H1 (cell line): ENCODE data around the gene WDFY4. TPM values are rescaled to one million over a fixed set of nuclear protein-coding genes. Genes with fewer than 3 reads are reported as not detected.

Source experiments
- CBX8 ChIP-seq: fragments of 300-800, 300-1000 bp; sonication (generic); IDR thresholded peaks from 2 replicates; pipeline ENCODE4 v1.7.1; 2016; ENCODE audit warnings: low read depth, low read length, borderline replicate concordance
- CEBPB ChIP-seq: IDR thresholded peaks from 2 replicates; pipeline ENCODE4 v1.6.1; 2012; ENCODE audit warnings: low read depth, low read length
- CHD1 ChIP-seq: IDR thresholded peaks from 2 replicates; pipeline ENCODE4 v1.6.1; 2012; ENCODE audit warnings: low read depth, low read length, improper control_type of control experiment
- CHD2 ChIP-seq: IDR thresholded peaks from 2 replicates; pipeline ENCODE4 v1.6.1; 2012; ENCODE audit warnings: low read length, improper control_type of control experiment
- EGR1 ChIP-seq: IDR thresholded peaks from 2 replicates; pipeline ENCODE4 v1.6.1; 2011; ENCODE audit warnings: low read depth, low read length, borderline replicate concordance
- GABPA ChIP-seq: IDR thresholded peaks from 2 replicates; pipeline ENCODE4 v1.6.1; 2011; ENCODE audit warnings: mild to moderate bottlenecking, low read length, moderate library complexity, borderline replicate concordance; ENCODE audit not compliant: insufficient read depth
- TAF1 ChIP-seq: IDR thresholded peaks from 2 replicates; pipeline ENCODE4 v1.6.1; 2011; ENCODE audit warnings: mild to moderate bottlenecking, low read depth, low read length
- YY1 ChIP-seq: IDR thresholded peaks from 2 replicates; pipeline ENCODE4 v1.6.1; 2011; ENCODE audit warnings: low read depth, mild to moderate bottlenecking, low read length
- polyA plus RNA-seq, 7 experiments: library from polyadenylated mRNA; depleted of rRNA in 3 of 7; stranded (reverse) in 5 of 7; unstranded in 2 of 7; fragments of >200 nt in 5 of 7; fragments of 200-250 nt in 2 of 7; gene quantifications; 1 replicate in 5 of 7; 2 replicates in 1 of 7; 4 replicates in 1 of 7; pipeline versions ENCODE4 v1.2.1 to v1.2.3, GENCODE V29; 2011 to 2013; ENCODE audit warnings: missing spikeins in 2 of 7, mixed read lengths in 2 of 7
- total RNA-seq: library from RNA; stranded (reverse); fragmentation: NEBNext Ultra II Directional; extraction: Animal tissue kit (Norgen Biotek cat#: 25700); gene quantifications from 2 replicates; pipeline ENCODE4 v1.2.1, GENCODE V29; 2021
- TF ChIP-seq, protein P1 (sequence below): fragments of 300-600 bp; sonication (generic); IDR thresholded peaks from 2 replicates; pipeline ENCODE4 v1.7.1; 2012; ENCODE audit warnings: low read length, moderate library complexity, mild to moderate bottlenecking, inconsistent platforms; ENCODE audit not compliant: insufficient replicate concordance
- TF ChIP-seq, protein P2 (sequence below): IDR thresholded peaks from 2 replicates; pipeline ENCODE4 v1.6.1; 2012; ENCODE audit warnings: low read length, inconsistent platforms

The WDFY4 gene
- total and polyA plus RNA-seq, 2 of the 8 experiments (the other 6 are each of a cell fraction or from before 2014, with no cell fraction given) = not detected

DNA sequence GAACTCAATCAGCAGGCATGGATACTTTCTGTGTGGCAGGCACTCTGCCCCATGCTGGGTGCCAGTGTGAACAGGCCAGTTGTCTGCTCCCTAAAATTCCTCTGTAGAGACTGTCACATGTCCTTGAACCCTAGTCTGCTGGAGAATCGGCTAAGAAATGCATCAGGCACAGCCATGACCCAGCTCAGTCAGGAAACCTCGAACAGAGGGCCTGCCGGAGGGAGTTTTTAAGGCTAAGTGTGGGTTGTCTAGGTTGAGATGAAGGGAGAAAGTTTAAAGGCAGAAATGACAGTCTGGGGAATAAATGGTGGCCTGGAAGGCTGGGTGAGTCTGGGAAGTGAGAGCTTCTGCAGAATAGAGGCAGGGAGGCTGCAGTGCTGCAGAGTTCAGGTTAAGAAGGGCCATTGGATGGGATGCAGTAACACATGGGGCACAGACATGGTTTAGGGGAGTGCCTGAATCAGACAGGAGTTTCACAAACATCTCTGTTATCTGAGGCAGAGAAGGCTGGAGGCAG, 45.3 kb downstream of the WDFY4 start (continued):
- TF ChIP-seq, protein P1, sequence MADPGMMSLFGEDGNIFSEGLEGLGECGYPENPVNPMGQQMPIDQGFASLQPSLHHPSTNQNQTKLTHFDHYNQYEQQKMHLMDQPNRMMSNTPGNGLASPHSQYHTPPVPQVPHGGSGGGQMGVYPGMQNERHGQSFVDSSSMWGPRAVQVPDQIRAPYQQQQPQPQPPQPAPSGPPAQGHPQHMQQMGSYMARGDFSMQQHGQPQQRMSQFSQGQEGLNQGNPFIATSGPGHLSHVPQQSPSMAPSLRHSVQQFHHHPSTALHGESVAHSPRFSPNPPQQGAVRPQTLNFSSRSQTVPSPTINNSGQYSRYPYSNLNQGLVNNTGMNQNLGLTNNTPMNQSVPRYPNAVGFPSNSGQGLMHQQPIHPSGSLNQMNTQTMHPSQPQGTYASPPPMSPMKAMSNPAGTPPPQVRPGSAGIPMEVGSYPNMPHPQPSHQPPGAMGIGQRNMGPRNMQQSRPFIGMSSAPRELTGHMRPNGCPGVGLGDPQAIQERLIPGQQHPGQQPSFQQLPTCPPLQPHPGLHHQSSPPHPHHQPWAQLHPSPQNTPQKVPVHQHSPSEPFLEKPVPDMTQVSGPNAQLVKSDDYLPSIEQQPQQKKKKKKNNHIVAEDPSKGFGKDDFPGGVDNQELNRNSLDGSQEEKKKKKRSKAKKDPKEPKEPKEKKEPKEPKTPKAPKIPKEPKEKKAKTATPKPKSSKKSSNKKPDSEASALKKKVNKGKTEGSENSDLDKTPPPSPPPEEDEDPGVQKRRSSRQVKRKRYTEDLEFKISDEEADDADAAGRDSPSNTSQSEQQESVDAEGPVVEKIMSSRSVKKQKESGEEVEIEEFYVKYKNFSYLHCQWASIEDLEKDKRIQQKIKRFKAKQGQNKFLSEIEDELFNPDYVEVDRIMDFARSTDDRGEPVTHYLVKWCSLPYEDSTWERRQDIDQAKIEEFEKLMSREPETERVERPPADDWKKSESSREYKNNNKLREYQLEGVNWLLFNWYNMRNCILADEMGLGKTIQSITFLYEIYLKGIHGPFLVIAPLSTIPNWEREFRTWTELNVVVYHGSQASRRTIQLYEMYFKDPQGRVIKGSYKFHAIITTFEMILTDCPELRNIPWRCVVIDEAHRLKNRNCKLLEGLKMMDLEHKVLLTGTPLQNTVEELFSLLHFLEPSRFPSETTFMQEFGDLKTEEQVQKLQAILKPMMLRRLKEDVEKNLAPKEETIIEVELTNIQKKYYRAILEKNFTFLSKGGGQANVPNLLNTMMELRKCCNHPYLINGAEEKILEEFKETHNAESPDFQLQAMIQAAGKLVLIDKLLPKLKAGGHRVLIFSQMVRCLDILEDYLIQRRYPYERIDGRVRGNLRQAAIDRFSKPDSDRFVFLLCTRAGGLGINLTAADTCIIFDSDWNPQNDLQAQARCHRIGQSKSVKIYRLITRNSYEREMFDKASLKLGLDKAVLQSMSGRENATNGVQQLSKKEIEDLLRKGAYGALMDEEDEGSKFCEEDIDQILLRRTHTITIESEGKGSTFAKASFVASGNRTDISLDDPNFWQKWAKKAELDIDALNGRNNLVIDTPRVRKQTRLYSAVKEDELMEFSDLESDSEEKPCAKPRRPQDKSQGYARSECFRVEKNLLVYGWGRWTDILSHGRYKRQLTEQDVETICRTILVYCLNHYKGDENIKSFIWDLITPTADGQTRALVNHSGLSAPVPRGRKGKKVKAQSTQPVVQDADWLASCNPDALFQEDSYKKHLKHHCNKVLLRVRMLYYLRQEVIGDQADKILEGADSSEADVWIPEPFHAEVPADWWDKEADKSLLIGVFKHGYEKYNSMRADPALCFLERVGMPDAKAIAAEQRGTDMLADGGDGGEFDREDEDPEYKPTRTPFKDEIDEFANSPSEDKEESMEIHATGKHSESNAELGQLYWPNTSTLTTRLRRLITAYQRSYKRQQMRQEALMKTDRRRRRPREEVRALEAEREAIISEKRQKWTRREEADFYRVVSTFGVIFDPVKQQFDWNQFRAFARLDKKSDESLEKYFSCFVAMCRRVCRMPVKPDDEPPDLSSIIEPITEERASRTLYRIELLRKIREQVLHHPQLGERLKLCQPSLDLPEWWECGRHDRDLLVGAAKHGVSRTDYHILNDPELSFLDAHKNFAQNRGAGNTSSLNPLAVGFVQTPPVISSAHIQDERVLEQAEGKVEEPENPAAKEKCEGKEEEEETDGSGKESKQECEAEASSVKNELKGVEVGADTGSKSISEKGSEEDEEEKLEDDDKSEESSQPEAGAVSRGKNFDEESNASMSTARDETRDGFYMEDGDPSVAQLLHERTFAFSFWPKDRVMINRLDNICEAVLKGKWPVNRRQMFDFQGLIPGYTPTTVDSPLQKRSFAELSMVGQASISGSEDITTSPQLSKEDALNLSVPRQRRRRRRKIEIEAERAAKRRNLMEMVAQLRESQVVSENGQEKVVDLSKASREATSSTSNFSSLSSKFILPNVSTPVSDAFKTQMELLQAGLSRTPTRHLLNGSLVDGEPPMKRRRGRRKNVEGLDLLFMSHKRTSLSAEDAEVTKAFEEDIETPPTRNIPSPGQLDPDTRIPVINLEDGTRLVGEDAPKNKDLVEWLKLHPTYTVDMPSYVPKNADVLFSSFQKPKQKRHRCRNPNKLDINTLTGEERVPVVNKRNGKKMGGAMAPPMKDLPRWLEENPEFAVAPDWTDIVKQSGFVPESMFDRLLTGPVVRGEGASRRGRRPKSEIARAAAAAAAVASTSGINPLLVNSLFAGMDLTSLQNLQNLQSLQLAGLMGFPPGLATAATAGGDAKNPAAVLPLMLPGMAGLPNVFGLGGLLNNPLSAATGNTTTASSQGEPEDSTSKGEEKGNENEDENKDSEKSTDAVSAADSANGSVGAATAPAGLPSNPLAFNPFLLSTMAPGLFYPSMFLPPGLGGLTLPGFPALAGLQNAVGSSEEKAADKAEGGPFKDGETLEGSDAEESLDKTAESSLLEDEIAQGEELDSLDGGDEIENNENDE = no peak
- TF ChIP-seq YY1 (no peak), EGR1 (no peak), GABPA (no peak), CHD2 (no peak), CBX8 (no peak), CEBPB (no peak), TAF1 (no peak), CHD1 (no peak)
- TF ChIP-seq, protein P2, sequence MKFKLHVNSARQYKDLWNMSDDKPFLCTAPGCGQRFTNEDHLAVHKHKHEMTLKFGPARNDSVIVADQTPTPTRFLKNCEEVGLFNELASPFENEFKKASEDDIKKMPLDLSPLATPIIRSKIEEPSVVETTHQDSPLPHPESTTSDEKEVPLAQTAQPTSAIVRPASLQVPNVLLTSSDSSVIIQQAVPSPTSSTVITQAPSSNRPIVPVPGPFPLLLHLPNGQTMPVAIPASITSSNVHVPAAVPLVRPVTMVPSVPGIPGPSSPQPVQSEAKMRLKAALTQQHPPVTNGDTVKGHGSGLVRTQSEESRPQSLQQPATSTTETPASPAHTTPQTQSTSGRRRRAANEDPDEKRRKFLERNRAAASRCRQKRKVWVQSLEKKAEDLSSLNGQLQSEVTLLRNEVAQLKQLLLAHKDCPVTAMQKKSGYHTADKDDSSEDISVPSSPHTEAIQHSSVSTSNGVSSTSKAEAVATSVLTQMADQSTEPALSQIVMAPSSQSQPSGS = no peak
